PFSK-1 (cell line): ENCODE results near the gene GPC6.

Experiments
- FOXP2 ChIP-seq: optimal IDR thresholded peaks from 2 replicates; pipeline ENCODE3; 2011; ENCODE audit warnings: borderline replicate concordance, control low read depth, inconsistent platforms; ENCODE audit not compliant: insufficient read depth; ENCODE audit errors: extremely low read length, extremely low read depth
- POLR2AphosphoS5 ChIP-seq: IDR thresholded peaks from 2 replicates; pipeline ENCODE4 v1.6.1; 2012; ENCODE audit warnings: low read depth, mild to moderate bottlenecking, control low read depth, low read length, moderate library complexity
- REST ChIP-seq, 2 experiments: IDR thresholded peaks; 2 replicates each; pipeline versions ENCODE4 v1.6.1 to v1.8.0; 2011 to 2012; ENCODE audit warnings: low read depth in 2 of 2, low read length in 2 of 2, control low read depth in 1 of 2, inconsistent platforms in 1 of 2, mild to moderate bottlenecking in 1 of 2, moderate library complexity in 1 of 2; ENCODE audit not compliant: insufficient read depth in 1 of 2
- SIN3A ChIP-seq: IDR thresholded peaks from 2 replicates; pipeline ENCODE4 v1.6.1; 2012; ENCODE audit warnings: mild to moderate bottlenecking, low read length, moderate library complexity, borderline replicate concordance; ENCODE audit not compliant: insufficient read depth
- TAF1 ChIP-seq: IDR thresholded peaks from 2 replicates; pipeline ENCODE4 v1.6.1; 2012; ENCODE audit warnings: low read length, control low read depth, borderline replicate concordance; ENCODE audit not compliant: insufficient read depth

GPC6 gene

GRCh38 chr13:93878675-93879074, 652.1 kb downstream of the GPC6 start:
- no peak for TF ChIP-seq REST (IDR thresholded peaks at IDR 0.05; ENCODE audit: insufficient read depth in 1 of 2, low read depth in 2 of 2, low read length in 2 of 2)
- no peak for TF ChIP-seq FOXP2
- TF ChIP-seq SIN3A = no peak
- TF ChIP-seq TAF1 = no peak
- TF ChIP-seq POLR2AphosphoS5 = no peak

- TF ChIP-seq TAF1 (no peak), POLR2AphosphoS5 (no peak), REST (IDR thresholded peaks at IDR 0.05; ENCODE audit: insufficient read depth in 1 of 2, low read depth in 2 of 2, low read length in 2 of 2) (no peak), SIN3A (no peak), FOXP2 (no peak)
Measured at GRCh38 chr13:93881411-93881810, 654.8 kb downstream of the GPC6 start.

- no peak for TF ChIP-seq REST (IDR thresholded peaks at IDR 0.05; ENCODE audit: insufficient read depth in 1 of 2, low read depth in 2 of 2, low read length in 2 of 2)
- no peak for TF ChIP-seq SIN3A
- no peak for TF ChIP-seq TAF1
- no peak for TF ChIP-seq FOXP2
- TF ChIP-seq POLR2AphosphoS5 = no peak
Measured at GRCh38 chr13:93882086-93882651, 655.6 kb downstream of the GPC6 start.

- TF ChIP-seq FOXP2 (no peak), REST (IDR thresholded peaks at IDR 0.05; ENCODE audit: insufficient read depth in 1 of 2, low read depth in 2 of 2, low read length in 2 of 2) (no peak), SIN3A (no peak), TAF1 (no peak), POLR2AphosphoS5 (no peak)
Measured at GRCh38 chr13:93889430-93889951, 662.9 kb downstream of the GPC6 start.

- no peak for TF ChIP-seq TAF1
- no peak for TF ChIP-seq FOXP2
- no peak for TF ChIP-seq SIN3A
- TF ChIP-seq REST (IDR thresholded peaks at IDR 0.05; ENCODE audit: insufficient read depth in 1 of 2, low read depth in 2 of 2, low read length in 2 of 2) = no peak
- TF ChIP-seq POLR2AphosphoS5 = no peak
Measured at GRCh38 chr13:93899981-93900380, 673.4 kb downstream of the GPC6 start.
